HuH-7 (cell line): ENCODE results near the gene CDCP1.

Experiments used
- DNase-seq: peaks from one replicate; pipeline ENCODE4 v3.0.0; 2011; ENCODE audit warnings: low spot score

The CDCP1 gene

GRCh38 chr3:45135959-45136358, 10.2 kb downstream of the CDCP1 start:
- no peak for DNase-seq

GRCh38 chr3:45134758-45135521, 11.2 kb downstream of the CDCP1 start:
- no peak for DNase-seq

GRCh38 chr3:45132568-45133211, 13.5 kb downstream of the CDCP1 start:
- DNase-seq, result no peak

GRCh38 chr3:45131201-45131600, 15.0 kb downstream of the CDCP1 start:
- no peak for DNase-seq

GRCh38 chr3:45130476-45130875, 15.7 kb downstream of the CDCP1 start:
- no peak for DNase-seq

GRCh38 chr3:45128950-45129349, 17.2 kb downstream of the CDCP1 start:
- no peak for DNase-seq

- no peak for DNase-seq
These were observed 18.9 kb downstream of the CDCP1 start for GRCh38 chr3:45127130-45127822.

GRCh38 chr3:45126730-45127129, 19.4 kb downstream of the CDCP1 start:
- DNase-seq, result no peak

- DNase-seq, result no peak
These were observed 20.6 kb downstream of the CDCP1 start for GRCh38 chr3:45125550-45126026.

- DNase-seq, result no peak
These were observed 21.2 kb downstream of the CDCP1 start for GRCh38 chr3:45124956-45125355.

GRCh38 chr3:45124352-45124751, 21.8 kb downstream of the CDCP1 start:
- no peak for DNase-seq

GRCh38 chr3:45123581-45124269, 22.5 kb downstream of the CDCP1 start:
- DNase-seq, result no peak

GRCh38 chr3:45123030-45123429, 23.1 kb downstream of the CDCP1 start:
- no peak for DNase-seq

- peak; percentile 49 for DNase-seq
These were observed 25.6 kb downstream of the CDCP1 start for GRCh38 chr3:45120359-45121158.

- DNase-seq, result no peak
These were observed 26.3 kb downstream of the CDCP1 start for GRCh38 chr3:45119824-45120358.

- no peak for DNase-seq
These were observed 26.8 kb downstream of the CDCP1 start for GRCh38 chr3:45119376-45119775.

- DNase-seq, result no peak
These were observed 27.5 kb downstream of the CDCP1 start for GRCh38 chr3:45118615-45119071.

- DNase-seq, result no peak
These were observed 29.8 kb downstream of the CDCP1 start for GRCh38 chr3:45116350-45116749.

GRCh38 chr3:45113625-45114050, 32.5 kb downstream of the CDCP1 start:
- no peak for DNase-seq

GRCh38 chr3:45112939-45113338, 33.2 kb downstream of the CDCP1 start:
- DNase-seq, result no peak

GRCh38 chr3:45110509-45110833, 35.7 kb downstream of the CDCP1 start:
- no peak for DNase-seq
